ENCODE data around the gene DOLPP1.

DNA sequence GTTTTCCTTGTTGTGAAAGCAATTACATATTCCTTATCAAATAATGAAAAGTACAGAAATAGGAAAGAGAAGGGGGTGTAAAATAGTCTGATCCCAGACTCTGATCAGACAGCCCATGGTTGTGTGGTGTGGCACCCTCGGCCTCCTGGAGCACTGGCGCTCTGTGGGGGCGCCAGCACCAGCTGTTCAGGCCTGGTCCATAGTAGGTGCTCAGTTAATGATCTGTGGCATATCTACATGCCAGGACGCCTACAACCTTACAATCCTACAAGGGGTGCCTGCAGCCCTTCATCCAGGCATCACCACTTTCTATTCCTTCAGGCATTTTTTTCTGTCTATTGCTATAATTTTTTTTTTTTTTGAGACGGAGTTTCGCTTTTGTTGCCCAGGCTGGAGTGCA, 27.9 kb upstream of the DOLPP1 start:
- no peak for TF ChIP-seq POLR2A (IDR thresholded peaks at IDR 0.05)
- TF ChIP-seq, protein P1, sequence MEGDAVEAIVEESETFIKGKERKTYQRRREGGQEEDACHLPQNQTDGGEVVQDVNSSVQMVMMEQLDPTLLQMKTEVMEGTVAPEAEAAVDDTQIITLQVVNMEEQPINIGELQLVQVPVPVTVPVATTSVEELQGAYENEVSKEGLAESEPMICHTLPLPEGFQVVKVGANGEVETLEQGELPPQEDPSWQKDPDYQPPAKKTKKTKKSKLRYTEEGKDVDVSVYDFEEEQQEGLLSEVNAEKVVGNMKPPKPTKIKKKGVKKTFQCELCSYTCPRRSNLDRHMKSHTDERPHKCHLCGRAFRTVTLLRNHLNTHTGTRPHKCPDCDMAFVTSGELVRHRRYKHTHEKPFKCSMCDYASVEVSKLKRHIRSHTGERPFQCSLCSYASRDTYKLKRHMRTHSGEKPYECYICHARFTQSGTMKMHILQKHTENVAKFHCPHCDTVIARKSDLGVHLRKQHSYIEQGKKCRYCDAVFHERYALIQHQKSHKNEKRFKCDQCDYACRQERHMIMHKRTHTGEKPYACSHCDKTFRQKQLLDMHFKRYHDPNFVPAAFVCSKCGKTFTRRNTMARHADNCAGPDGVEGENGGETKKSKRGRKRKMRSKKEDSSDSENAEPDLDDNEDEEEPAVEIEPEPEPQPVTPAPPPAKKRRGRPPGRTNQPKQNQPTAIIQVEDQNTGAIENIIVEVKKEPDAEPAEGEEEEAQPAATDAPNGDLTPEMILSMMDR (IDR thresholded peaks at IDR 0.05) = no peak

All from esophagus squamous epithelium (tissue), 4 donors.